Spleen (tissue), 7 donors: ENCODE results near the gene PI16.
"Not testable (repeated sequence)": the region's sequence is repeated elsewhere in the genome, so short reads cannot be mapped to it uniquely, and the experiment has no call there.

Experiments
- CTCF ChIP-seq, 11 experiments: fragments of 200-600 bp in 7 of 11; fragments of 450-650 bp in 4 of 11; sonication (generic) in 4 of 11; IDR thresholded peaks in 8 of 11; conservative IDR thresholded peaks in 3 of 11; 1 replicate in 7 of 11; 2 replicates in 4 of 11; pipeline versions ENCODE4 v1.4.0 to v1.8.0; 2016 to 2021; ENCODE audit warnings: antibody characterized with exemption in 11 of 11, inconsistent platforms in 4 of 11, mild to moderate bottlenecking in 1 of 11
- POLR2A ChIP-seq, 3 donors: fragments of 450-650 bp; IDR thresholded peaks; one replicate each; pipeline ENCODE4 v1.5.1; 2017; ENCODE audit warnings: antibody characterized with exemption in 3 of 3, mild to moderate bottlenecking in 1 of 3
- donor health status: DM: no; HTN: no; CAD: no; lungs with moderate emphysema.
- donor health status: DM: no; HTN: no; CAD: no.
- donor health status: DM: no; HTN: no; CAD: no.

GRCh38 chr6:36990401-36990800 lies 35.9 kb downstream of the PI16 start:
- TF ChIP-seq CTCF (IDR thresholded peaks at IDR 0.05 in 8 of 11, conservative IDR thresholded peaks at IDR 0.05 in 3 of 11); POLR2A (IDR thresholded peaks at IDR 0.05): not testable (repeated sequence)
